ENCODE results near the gene SEPTIN5. TPM values are rescaled to one million over a fixed set of nuclear protein-coding genes. Genes with fewer than 3 reads are reported as not detected.

SEPTIN5 gene
- total and polyA plus RNA-seq, 9 of the 15 experiments (the other 6 are each of a cell fraction or from before 2014, with no cell fraction given) = 0.03 to 195 (median 119) TPM

DNA sequence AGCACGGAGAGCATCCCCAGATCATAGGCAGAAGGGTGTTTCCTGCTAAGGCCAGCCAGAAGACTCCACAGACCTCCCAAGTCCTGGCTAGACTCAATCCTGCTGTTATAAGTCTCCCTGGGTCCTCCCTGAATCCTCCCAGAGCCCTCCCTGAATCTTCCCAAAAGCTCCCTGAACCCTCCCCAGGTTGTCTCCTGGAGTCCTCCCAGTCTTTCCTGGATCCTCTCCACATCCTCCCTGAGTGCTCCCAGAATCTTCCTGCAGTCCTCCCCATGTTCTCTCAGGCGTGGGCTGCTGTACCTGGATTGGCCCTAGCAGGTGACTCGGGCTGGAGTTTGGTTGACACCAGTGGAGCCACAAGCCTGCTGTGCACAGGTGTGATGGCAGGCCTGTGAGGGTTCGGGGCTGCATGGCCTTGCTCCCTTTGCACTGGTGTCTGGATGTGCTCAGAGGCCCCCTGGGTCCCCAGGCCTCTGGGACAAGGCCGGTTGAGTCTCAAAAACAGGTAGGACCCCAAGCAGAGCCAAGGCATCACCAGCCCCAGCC lies 20.6 kb downstream of the SEPTIN5 start (continued):
- TF ChIP-seq THRB (CRISPR knock-in tag; conservative IDR thresholded peaks at IDR 0.05) = no peak
- peak; percentile 20; the same call in 1 of the 2 replicates for TF ChIP-seq NR4A1 (CRISPR knock-in tag; IDR thresholded peaks at IDR 0.05)
- TF ChIP-seq NR4A1 (tag; IDR thresholded peaks at IDR 0.05) = no peak
- TF ChIP-seq, protein P1, sequence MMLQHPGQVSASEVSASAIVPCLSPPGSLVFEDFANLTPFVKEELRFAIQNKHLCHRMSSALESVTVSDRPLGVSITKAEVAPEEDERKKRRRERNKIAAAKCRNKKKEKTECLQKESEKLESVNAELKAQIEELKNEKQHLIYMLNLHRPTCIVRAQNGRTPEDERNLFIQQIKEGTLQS (IDR thresholded peaks at IDR 0.05) = no peak
- TF ChIP-seq, protein P1 (CRISPR knock-in tag; conservative IDR thresholded peaks at IDR 0.05) = peak; percentile 51; the same call in 1 of the 2 replicates
- 0 out of 2 replicates have a peak, but pooled peaks have one; percentile 44 for TF ChIP-seq GTF2F1 (IDR thresholded peaks at IDR 0.05; ENCODE audit: low read depth, low read length)
- TF ChIP-seq, protein P2, sequence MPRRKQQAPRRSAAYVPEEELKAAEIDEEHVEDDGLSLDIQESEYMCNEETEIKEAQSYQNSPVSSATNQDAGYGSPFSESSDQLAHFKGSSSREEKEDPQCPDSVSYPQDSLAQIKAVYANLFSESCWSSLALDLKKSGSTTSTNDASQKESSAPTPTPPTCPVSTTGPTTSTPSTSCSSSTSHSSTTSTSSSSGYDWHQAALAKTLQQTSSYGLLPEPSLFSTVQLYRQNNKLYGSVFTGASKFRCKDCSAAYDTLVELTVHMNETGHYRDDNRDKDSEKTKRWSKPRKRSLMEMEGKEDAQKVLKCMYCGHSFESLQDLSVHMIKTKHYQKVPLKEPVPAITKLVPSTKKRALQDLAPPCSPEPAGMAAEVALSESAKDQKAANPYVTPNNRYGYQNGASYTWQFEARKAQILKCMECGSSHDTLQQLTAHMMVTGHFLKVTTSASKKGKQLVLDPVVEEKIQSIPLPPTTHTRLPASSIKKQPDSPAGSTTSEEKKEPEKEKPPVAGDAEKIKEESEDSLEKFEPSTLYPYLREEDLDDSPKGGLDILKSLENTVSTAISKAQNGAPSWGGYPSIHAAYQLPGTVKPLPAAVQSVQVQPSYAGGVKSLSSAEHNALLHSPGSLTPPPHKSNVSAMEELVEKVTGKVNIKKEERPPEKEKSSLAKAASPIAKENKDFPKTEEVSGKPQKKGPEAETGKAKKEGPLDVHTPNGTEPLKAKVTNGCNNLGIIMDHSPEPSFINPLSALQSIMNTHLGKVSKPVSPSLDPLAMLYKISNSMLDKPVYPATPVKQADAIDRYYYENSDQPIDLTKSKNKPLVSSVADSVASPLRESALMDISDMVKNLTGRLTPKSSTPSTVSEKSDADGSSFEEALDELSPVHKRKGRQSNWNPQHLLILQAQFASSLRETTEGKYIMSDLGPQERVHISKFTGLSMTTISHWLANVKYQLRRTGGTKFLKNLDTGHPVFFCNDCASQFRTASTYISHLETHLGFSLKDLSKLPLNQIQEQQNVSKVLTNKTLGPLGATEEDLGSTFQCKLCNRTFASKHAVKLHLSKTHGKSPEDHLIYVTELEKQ (CRISPR knock-in tag; IDR thresholded peaks at IDR 0.05) = 0 out of 2 replicates have a peak, but pooled peaks have one; percentile 9
- 0 out of 2 replicates have a peak, but pooled peaks have one; percentile 15 for TF ChIP-seq GABPB2 (CRISPR knock-in tag; conservative IDR thresholded peaks at IDR 0.05)
- 0 out of 2 replicates have a peak, but pooled peaks have one; percentile 11 for TF ChIP-seq PHB (CRISPR knock-in tag; IDR thresholded peaks at IDR 0.05)
- TF ChIP-seq ARHGAP35 (IDR thresholded peaks at IDR 0.05; ENCODE audit: partially characterized antibody) = peak; percentile 25
- TF ChIP-seq ZNF184 (CRISPR knock-in tag; IDR thresholded peaks at IDR 0.05) = 0 out of 2 replicates have a peak, but pooled peaks have one; percentile 37
- TF ChIP-seq RUNX1 (IDR thresholded peaks at IDR 0.05; ENCODE audit: low read depth) = 0 out of 2 replicates have a peak, but pooled peaks have one; percentile 24
- peak; percentile 6 for TF ChIP-seq RBBP5 (IDR thresholded peaks at IDR 0.05; ENCODE audit: borderline replicate concordance, insufficient read depth, low read length, poor library complexity, severe bottlenecking)
- TF ChIP-seq, protein P3, sequence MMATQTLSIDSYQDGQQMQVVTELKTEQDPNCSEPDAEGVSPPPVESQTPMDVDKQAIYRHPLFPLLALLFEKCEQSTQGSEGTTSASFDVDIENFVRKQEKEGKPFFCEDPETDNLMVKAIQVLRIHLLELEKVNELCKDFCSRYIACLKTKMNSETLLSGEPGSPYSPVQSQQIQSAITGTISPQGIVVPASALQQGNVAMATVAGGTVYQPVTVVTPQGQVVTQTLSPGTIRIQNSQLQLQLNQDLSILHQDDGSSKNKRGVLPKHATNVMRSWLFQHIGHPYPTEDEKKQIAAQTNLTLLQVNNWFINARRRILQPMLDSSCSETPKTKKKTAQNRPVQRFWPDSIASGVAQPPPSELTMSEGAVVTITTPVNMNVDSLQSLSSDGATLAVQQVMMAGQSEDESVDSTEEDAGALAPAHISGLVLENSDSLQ (IDR thresholded peaks at IDR 0.05) = peak; percentile 42; the same call in 1 of the 2 replicates
- TF ChIP-seq KLF1 (tag; IDR thresholded peaks at IDR 0.05) = no peak
- TF ChIP-seq, protein P4, sequence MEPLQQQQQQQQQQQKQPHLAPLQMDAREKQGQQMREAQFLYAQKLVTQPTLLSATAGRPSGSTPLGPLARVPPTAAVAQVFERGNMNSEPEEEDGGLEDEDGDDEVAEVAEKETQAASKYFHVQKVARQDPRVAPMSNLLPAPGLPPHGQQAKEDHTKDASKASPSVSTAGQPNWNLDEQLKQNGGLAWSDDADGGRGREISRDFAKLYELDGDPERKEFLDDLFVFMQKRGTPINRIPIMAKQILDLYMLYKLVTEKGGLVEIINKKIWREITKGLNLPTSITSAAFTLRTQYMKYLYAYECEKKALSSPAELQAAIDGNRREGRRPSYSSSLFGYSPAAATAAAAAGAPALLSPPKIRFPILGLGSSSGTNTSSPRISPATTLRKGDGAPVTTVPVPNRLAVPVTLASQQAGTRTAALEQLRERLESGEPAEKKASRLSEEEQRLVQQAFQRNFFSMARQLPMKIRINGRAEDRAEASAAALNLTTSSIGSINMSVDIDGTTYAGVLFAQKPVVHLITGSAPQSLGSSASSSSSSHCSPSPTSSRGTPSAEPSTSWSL (CRISPR knock-in tag; IDR thresholded peaks at IDR 0.05; ENCODE audit: borderline replicate concordance) = 0 out of 2 replicates have a peak, but pooled peaks have one; percentile 10
- peak; percentile 68; the same call in 1 of the 2 replicates for TF ChIP-seq E2F1 (CRISPR knock-in tag; IDR thresholded peaks at IDR 0.05)
